ENCODE data around the gene PPP4R1.

- TF ChIP-seq EZH2phosphoT487 (IDR thresholded peaks at IDR 0.05; ENCODE audit: borderline replicate concordance) (no peak), CTCF (conservative IDR thresholded peaks at IDR 0.05; ENCODE audit: low read length) (no peak)
Observed at GRCh38 chr18:9547782-9548181, 66.6 kb downstream of the PPP4R1 start.

Data from Loucy (cell line).